ENCODE data around the gene PARD3B.

PARD3B gene

DNA sequence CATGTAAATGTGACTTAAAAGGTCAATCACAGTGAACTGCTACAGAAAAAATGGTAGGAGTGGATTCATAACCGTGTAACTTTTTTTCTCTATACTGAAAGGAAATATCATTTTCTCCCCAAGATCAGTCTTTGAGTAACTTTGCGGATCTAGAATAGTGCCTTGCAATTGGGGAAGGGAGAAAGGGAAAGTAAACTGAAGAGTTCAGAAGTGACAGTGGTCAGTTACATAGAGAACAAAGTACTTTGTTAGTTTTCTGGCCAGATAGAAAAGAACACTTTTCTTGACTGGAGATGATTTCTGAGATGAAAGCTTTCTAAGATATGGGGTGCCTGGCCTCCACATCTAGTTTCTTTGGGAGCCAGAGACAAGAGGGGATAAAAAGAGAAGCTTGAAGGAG, 26.6 kb downstream of the PARD3B start:
- ChIA-PET CTCF (no interaction called here), POLR2A (no interaction called here)
- DNase-seq (ENCODE audit: extremely low spot score), result no peak
- TF ChIP-seq ZNF384 (IDR thresholded peaks at IDR 0.05) (no peak), L3MBTL2 (conservative IDR thresholded peaks at IDR 0.05) (no peak)

DNA sequence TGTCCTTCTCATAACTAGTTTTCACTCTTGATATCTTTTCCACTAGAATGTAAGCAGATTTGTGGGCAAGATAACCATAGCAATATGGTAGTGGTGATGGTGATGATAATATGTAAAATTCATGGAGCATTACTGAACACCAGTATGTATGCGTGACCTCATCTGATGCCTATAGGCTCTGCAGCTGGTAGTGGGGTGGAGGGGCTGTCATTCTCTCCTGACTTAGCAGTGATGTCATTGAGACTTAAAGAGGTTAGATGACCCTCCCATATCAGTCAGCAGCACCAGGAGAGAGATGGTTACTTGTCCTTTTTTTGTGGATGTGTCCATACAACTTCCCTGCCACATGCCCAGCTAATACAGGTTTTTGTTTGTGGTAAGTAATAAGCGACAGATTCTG, 27.9 kb downstream of the PARD3B start:
- ChIA-PET CTCF (no interaction called here), POLR2A (no interaction called here)
- DNase-seq (ENCODE audit: extremely low spot score), result no peak
- TF ChIP-seq SP1 (IDR thresholded peaks at IDR 0.05) (no peak), L3MBTL2 (conservative IDR thresholded peaks at IDR 0.05) (no peak), LEF1 (IDR thresholded peaks at IDR 0.05; ENCODE audit: borderline replicate concordance) (no peak), SUZ12 (IDR thresholded peaks at IDR 0.05) (no peak), TARDBP (IDR thresholded peaks at IDR 0.05) (no peak), ZNF384 (IDR thresholded peaks at IDR 0.05) (no peak), FOXM1 (IDR thresholded peaks at IDR 0.05; ENCODE audit: borderline replicate concordance) (no peak), HDGF (IDR thresholded peaks at IDR 0.05; ENCODE audit: borderline replicate concordance) (no peak), FOXK2 (IDR thresholded peaks at IDR 0.05) (no peak), ARNT (IDR thresholded peaks at IDR 0.05) (no peak), ELF4 (IDR thresholded peaks at IDR 0.05) (no peak), BHLHE40 (IDR thresholded peaks at IDR 0.05; ENCODE audit: borderline replicate concordance) (no peak), FOXA1 (IDR thresholded peaks at IDR 0.05) (no peak), NFRKB (IDR thresholded peaks at IDR 0.05) (no peak), CTBP1 (IDR thresholded peaks at IDR 0.05; ENCODE audit: borderline replicate concordance) (no peak)
- TF ChIP-seq, protein P1, sequence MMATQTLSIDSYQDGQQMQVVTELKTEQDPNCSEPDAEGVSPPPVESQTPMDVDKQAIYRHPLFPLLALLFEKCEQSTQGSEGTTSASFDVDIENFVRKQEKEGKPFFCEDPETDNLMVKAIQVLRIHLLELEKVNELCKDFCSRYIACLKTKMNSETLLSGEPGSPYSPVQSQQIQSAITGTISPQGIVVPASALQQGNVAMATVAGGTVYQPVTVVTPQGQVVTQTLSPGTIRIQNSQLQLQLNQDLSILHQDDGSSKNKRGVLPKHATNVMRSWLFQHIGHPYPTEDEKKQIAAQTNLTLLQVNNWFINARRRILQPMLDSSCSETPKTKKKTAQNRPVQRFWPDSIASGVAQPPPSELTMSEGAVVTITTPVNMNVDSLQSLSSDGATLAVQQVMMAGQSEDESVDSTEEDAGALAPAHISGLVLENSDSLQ (IDR thresholded peaks at IDR 0.05), result no peak

DNA sequence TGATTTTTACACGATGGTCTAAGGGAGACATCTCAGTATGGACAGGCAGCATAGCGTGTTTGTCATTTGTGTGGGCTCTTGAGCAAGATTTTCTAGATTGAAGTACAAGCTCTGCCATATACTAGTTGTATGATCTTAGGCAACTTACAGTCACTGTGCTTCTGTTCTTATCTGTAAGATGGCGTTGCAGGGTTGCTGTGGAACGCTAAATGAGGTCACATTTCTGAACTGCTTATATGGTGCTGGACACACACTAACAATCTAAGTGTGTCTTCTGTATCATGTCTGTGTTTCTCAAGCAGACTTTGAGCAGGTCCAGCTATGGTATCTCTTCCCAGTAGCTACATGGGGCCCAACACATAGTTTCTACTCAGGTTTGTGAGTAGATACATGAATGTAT, 29.2 kb downstream of the PARD3B start:
- CTCF ChIA-PET, result no interaction called here
- POLR2A ChIA-PET, result no interaction called here
- DNase-seq (ENCODE audit: extremely low spot score), result no peak
- TF ChIP-seq TARDBP (IDR thresholded peaks at IDR 0.05) (no peak), ZNF384 (IDR thresholded peaks at IDR 0.05) (no peak)

DNA sequence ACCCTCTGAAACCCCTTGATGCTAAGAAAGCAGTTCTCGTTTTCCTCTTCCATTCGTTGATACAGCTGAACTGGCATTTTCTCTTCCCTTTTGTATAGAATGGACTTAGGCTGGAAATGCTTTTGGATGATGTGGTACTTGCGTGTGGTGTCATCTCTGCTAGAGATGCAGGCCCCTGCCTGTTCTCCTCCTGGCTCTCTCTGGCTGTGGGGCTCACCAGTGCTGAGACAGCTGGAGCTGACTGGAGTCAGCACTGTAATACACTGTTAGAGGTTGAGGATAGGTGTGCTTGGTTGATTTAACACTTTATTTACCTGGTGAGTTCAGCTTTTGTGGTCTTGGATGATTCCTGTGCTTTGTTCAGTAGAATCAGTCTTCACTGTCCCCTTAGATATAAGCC, 30.2 kb downstream of the PARD3B start:
- CTCF ChIA-PET, result no interaction called here
- POLR2A ChIA-PET, result no interaction called here
- no peak for DNase-seq (ENCODE audit: extremely low spot score)
- TF ChIP-seq CTBP1 (IDR thresholded peaks at IDR 0.05; ENCODE audit: borderline replicate concordance) (no peak), FOXA1 (IDR thresholded peaks at IDR 0.05) (no peak), NFRKB (IDR thresholded peaks at IDR 0.05) (no peak), HDGF (IDR thresholded peaks at IDR 0.05; ENCODE audit: borderline replicate concordance) (no peak), L3MBTL2 (conservative IDR thresholded peaks at IDR 0.05) (no peak), FOXM1 (IDR thresholded peaks at IDR 0.05; ENCODE audit: borderline replicate concordance) (no peak), LEF1 (IDR thresholded peaks at IDR 0.05; ENCODE audit: borderline replicate concordance) (no peak), FOXK2 (IDR thresholded peaks at IDR 0.05) (no peak), ELF4 (IDR thresholded peaks at IDR 0.05) (no peak), SUZ12 (IDR thresholded peaks at IDR 0.05) (no peak), BHLHE40 (IDR thresholded peaks at IDR 0.05; ENCODE audit: borderline replicate concordance) (no peak), ZNF384 (IDR thresholded peaks at IDR 0.05) (no peak), ARNT (IDR thresholded peaks at IDR 0.05) (no peak), SP1 (IDR thresholded peaks at IDR 0.05) (no peak), TARDBP (IDR thresholded peaks at IDR 0.05) (no peak)
- TF ChIP-seq, protein P1 (IDR thresholded peaks at IDR 0.05), result no peak

DNA sequence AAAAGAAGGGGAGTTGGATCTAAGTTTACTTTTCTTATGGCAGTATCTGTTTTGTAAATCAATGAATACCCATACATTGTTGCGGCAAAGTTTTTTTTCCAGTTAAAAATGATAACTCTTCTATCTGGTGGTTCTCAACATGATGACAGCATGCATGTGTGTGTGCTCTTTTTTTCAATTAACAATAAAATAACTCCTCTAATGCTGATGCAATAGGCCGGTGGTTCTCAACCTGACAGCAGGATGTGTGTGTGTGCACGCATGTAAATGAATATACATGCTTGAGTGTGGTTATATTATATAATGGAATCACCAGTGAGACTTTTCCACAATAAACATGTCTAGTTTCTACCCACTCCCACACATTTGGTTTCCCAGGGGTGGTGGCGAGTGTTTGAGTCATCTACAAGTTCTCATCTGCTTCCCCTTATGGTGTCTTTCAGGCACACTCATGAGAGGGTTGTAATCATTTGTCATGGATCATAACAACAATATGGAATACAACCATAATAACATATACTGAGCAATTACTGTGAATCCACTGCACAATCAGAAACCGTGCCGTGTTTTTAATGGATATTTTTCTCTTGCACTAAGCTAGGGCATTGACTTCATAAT, 31.2 kb downstream of the PARD3B start:
- CTCF ChIA-PET, result no interaction called here
- POLR2A ChIA-PET, result no interaction called here

DNA sequence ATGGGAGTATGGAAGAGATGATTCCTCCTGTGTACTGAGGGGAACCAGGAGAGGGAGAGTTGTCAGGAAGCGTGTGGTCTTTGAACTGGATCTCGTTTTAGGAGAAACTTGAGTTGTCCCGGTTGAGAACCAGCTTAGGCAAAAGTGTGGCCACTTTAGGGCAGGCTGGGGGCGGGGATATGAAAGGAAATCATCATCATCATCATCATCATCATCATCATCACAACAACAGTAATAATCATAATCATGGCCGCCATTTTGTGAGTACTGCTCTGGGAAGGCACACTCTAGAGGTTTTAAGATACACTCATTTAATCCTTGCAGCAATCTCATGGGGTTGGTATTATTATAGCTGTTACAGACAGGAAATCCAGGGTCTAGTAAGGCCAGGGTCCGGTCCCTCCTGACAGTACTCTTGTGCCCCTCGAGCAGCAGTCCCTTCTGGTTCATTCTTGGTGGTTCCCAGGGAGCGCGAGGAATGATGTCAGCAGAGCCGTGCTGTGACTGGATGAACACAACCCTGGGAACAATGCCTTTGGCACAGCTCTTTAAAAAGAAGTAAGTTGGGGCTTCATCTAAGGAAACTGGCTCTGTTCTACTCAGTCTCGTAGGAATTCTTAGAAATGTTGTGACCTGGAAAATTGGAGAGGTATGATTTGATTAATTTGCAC, 33.8 kb downstream of the PARD3B start:
- ChIA-PET POLR2A (interaction anchor here (1.0 kb wide), 1 partner anchor 34 kb away, joined by 3 read pairs; the partner anchor contains the start of gene PARD3B), CTCF (interaction anchor here (1.5 kb wide), 1 partner anchor 12 kb away, joined by 3 read pairs; no protein-coding TSS in a partner anchor)
- no peak for TF ChIP-seq FOXK2 (IDR thresholded peaks at IDR 0.05)
- DNase-seq (ENCODE audit: extremely low spot score), result no peak

More for the DNA sequence above, 31.2 kb downstream of the PARD3B start:
- no peak for TF ChIP-seq FOXK2 (IDR thresholded peaks at IDR 0.05)
- no peak for DNase-seq (ENCODE audit: extremely low spot score)

DNA sequence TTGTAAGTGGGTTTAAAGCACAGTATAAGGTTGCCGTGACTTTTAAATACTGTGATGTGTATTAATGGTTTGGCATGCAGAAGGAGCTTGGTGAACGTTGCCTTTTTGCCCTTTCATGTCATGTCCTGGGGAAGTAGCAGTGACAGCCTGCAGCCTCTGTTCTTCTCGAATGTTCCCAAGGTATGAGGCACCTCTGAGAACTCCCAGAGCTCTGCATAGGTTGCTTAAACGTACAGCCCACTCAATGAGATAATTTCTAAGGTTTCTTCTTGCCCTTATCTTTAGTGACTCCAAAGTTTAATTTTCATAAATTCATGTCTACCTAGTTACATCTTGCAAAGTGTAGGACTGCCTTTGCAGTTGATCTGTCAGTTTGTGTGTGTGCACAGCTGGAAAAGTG, 36.7 kb downstream of the PARD3B start:
- TF ChIP-seq FOXA1 (IDR thresholded peaks at IDR 0.05) (no peak), ZNF384 (IDR thresholded peaks at IDR 0.05) (no peak), FOXM1 (IDR thresholded peaks at IDR 0.05; ENCODE audit: borderline replicate concordance) (no peak)
- DNase-seq (ENCODE audit: extremely low spot score), result no peak
- ChIA-PET CTCF (no interaction called here), POLR2A (no interaction called here)

DNA sequence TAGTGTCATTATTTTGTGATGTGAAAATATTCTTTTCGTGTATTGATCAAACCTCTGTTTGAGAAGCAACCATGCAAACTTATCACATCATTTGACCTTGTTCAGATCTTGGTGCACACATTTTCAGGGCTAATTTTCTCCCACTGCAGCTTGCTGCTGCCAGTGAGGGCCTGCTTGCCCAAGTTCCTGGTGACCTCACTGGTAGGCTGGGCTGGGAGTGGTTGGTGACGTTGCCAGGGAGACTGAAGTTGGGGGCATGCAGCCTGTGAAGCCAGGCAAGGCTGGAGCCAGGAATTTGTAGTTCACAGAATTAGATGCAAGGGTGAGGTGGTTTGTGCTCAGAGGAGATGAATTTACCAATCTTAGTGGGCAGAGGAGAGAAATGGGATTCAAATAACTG, 38.5 kb downstream of the PARD3B start:
- CTCF ChIA-PET, result no interaction called here
- no peak for DNase-seq (ENCODE audit: extremely low spot score)
- no peak for TF ChIP-seq TARDBP (IDR thresholded peaks at IDR 0.05)
- no peak for TF ChIP-seq LEF1 (IDR thresholded peaks at IDR 0.05; ENCODE audit: borderline replicate concordance)
- no peak for TF ChIP-seq ELF4 (IDR thresholded peaks at IDR 0.05)
- TF ChIP-seq L3MBTL2 (conservative IDR thresholded peaks at IDR 0.05), result no peak
- no peak for TF ChIP-seq FOXK2 (IDR thresholded peaks at IDR 0.05)
- TF ChIP-seq CTBP1 (IDR thresholded peaks at IDR 0.05; ENCODE audit: borderline replicate concordance), result no peak
- TF ChIP-seq, protein P1 (IDR thresholded peaks at IDR 0.05), result no peak
- no peak for TF ChIP-seq NFRKB (IDR thresholded peaks at IDR 0.05)
- TF ChIP-seq SP1 (IDR thresholded peaks at IDR 0.05), result no peak
- no peak for TF ChIP-seq ARNT (IDR thresholded peaks at IDR 0.05)
- no peak for TF ChIP-seq HDGF (IDR thresholded peaks at IDR 0.05; ENCODE audit: borderline replicate concordance)
- POLR2A ChIA-PET, result no interaction called here
